ENCODE data around the gene HTR1D.
"Not testable (repeated sequence)": the region's sequence is repeated elsewhere in the genome, so short reads cannot be mapped to it uniquely, and the experiment has no call there.

Gene HTR1D

GRCh38 chr1:23216771-23217420, 406 bp downstream of the HTR1D start:
- DNase-seq = no peak

- no peak for DNase-seq
These were observed 1.4 kb downstream of the HTR1D start for GRCh38 chr1:23215751-23216449.

- no peak for DNase-seq
These were observed 2.0 kb downstream of the HTR1D start for GRCh38 chr1:23215291-23215690.

- no peak for DNase-seq
These were observed 2.7 kb downstream of the HTR1D start for GRCh38 chr1:23214640-23215039.

GRCh38 chr1:23211955-23212354, 5.3 kb downstream of the HTR1D start:
- no peak for DNase-seq

- DNase-seq = no peak
These were observed 6.3 kb downstream of the HTR1D start for GRCh38 chr1:23210963-23211362.

GRCh38 chr1:23210351-23210785, 6.9 kb downstream of the HTR1D start:
- DNase-seq = no peak

- DNase-seq = no peak
These were observed 7.5 kb downstream of the HTR1D start for GRCh38 chr1:23209770-23210169.

- DNase-seq = no peak
These were observed 8.8 kb downstream of the HTR1D start for GRCh38 chr1:23208527-23208926.

GRCh38 chr1:23207733-23208132, 9.6 kb downstream of the HTR1D start:
- DNase-seq = not testable (repeated sequence)

GRCh38 chr1:23202263-23202749, 15.0 kb downstream of the HTR1D start:
- DNase-seq = no peak

GRCh38 chr1:23200883-23201282, 16.4 kb downstream of the HTR1D start:
- DNase-seq = no peak

- DNase-seq = no peak
These were observed 18.9 kb downstream of the HTR1D start for GRCh38 chr1:23198373-23198772.

- DNase-seq = no peak
These were observed 20.5 kb downstream of the HTR1D start for GRCh38 chr1:23196627-23197328.

- no peak for DNase-seq
These were observed 22.9 kb downstream of the HTR1D start for GRCh38 chr1:23194119-23194984.

GRCh38 chr1:23193391-23194118, 23.7 kb downstream of the HTR1D start:
- no peak for DNase-seq

GRCh38 chr1:23191199-23191598, 26.1 kb downstream of the HTR1D start:
- DNase-seq = no peak

GRCh38 chr1:23188936-23189452, 28.3 kb downstream of the HTR1D start:
- DNase-seq = peak; percentile 81

GRCh38 chr1:23188434-23188884, 28.8 kb downstream of the HTR1D start:
- no peak for DNase-seq

- no peak for DNase-seq
These were observed 29.7 kb downstream of the HTR1D start for GRCh38 chr1:23187637-23188036.

- no peak for DNase-seq
These were observed 31.9 kb downstream of the HTR1D start for GRCh38 chr1:23185381-23185780.
